HG03342 (cell line): ENCODE results near the gene ZFHX2.

Experiments
- ATAC-seq: cut with Tn5 transposase; IDR thresholded peaks from one replicate; pipeline ENCODE4 v1.9.1; 2021; ENCODE audit warnings: mild to moderate bottlenecking, moderate library complexity; ENCODE audit not compliant: unreplicated experiment

ZFHX2 gene

DNA sequence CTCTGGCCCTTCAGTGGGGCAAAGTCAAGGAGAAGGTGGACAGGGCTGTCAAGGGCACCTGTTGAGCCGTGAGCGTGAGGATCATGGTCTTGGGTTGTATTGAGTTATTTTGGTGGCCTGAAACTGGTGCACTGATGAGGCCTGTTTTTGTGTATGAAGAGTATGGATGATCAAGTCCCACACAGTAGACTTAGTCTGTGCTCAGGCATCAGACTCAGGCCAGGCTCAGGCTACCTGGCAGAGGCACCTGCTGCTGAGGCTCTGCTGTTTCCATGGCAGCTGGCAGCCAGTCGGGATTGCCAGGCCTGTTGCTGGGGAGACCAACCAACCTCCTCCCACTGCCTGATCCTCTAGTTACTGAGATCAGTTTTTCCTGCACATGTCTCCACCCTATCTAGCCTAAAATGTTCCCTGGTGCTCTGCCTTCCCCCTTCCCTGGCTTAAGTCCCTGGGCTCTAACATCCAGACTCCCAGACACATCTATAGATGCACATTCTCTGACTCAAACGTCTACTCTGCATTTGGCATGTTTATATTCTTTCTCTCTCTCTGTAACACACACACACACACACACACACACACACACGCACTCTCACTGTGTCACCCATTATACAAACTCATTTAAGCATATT is 21.9 kb upstream of the ZFHX2 start:
- no peak for ATAC-seq

DNA sequence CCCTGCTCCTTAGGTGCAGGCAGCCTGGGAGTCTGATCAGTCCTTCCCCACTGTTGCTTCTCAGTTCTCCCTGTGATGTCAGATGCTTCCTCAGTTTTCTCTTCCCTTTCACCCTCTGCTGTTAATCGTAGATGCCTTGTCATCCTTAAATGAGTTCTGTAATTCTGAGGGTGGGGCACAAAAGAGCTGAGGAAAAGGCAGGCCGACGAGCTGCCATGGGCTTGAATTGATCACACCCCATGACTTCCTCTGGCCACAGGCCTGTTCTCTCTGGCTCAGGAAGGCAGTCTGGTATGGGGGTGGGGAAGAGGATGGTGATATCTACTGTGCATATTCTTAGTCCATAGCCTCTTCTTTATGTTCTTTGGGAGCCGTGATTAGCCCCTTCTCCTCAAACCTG is 21.3 kb upstream of the ZFHX2 start:
- no peak for ATAC-seq

DNA sequence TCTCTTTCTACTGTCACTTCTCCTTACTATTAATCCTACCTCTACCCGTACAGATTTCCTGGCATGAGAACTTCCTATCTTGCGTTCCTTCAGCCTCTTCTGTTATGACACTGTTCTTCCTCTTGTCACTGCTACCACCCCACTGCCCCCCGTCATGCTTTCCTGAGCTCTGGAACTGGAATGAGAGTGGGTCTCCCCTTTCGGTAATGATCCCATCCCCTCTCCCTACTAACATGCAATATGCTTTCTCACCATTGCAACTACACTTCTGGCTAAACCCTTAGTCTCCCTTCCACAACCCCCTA is 20.9 kb upstream of the ZFHX2 start:
- no peak for ATAC-seq

DNA sequence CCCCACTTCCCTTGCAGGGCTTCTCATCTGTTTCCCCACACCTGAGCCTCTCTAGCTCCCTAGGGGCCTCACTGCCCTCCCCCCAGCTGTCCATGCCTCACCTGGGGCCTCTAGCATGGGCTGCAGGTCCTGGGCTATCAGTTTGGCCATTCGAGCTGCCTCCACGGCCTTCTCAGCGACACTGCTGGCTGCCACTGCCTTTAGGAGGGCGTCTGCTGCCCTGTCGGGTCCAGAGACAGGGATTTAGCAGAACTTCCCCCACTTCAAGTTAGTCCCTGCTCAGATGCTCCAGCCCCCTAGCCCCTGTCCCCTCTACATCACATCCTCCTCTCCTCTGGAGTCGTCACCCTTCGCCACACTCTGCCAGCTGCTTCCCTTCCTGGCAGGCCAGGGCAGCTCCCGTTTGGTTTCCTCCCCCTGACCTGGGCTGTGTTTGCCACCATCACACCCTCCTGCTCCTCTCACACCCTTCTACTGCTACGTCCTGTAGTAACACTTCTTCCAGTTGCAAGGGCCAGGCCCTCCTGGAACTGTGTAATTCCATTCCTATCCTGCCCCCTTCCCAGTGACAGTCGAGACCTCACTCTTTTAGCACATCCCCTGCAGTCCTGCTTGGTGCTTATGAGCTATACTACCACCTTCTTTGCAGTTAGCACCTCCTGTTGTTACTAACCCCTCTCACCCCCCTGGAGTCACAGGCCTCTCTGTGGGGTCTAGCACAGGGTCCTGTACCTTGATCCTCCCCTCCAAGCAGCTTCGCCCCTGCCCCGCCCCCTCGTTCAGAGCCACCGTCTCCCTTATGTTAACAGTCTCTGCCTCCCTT is 20.3 kb upstream of the ZFHX2 start:
- ATAC-seq = no peak

DNA sequence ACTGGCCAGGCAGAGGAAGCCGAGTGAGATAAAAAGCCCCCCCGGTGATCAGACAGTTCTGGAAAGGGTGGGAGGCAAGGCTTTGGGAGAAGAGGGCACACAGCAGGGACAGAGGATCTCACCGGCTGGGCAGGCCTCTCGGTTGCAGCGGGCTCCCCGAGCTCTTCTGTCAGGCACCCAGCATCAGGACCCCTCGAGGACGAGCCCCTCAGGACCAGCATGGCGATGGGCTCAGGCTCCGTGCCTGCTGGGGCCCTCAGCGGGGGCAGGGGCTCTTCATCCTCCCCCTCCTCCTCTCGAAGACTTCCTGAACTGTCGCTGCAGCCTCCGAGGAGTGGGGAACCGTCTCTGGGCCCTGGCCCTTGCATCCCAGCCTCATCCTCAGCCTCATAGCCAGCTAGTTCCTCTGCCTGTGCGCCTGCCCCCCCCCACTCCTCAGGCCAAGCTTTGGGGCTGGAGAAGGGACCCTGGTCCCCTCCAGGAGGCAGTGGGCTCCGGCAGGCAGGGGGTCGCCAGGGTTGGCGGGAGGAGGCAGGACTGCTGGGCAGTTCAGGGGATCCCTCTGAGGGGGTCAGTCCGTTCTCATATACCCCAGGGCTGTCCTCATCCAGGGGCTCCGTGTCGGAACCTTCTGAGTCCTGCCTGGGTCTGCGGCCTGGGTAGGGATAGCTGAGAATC is 19.4 kb upstream of the ZFHX2 start:
- no peak for ATAC-seq

DNA sequence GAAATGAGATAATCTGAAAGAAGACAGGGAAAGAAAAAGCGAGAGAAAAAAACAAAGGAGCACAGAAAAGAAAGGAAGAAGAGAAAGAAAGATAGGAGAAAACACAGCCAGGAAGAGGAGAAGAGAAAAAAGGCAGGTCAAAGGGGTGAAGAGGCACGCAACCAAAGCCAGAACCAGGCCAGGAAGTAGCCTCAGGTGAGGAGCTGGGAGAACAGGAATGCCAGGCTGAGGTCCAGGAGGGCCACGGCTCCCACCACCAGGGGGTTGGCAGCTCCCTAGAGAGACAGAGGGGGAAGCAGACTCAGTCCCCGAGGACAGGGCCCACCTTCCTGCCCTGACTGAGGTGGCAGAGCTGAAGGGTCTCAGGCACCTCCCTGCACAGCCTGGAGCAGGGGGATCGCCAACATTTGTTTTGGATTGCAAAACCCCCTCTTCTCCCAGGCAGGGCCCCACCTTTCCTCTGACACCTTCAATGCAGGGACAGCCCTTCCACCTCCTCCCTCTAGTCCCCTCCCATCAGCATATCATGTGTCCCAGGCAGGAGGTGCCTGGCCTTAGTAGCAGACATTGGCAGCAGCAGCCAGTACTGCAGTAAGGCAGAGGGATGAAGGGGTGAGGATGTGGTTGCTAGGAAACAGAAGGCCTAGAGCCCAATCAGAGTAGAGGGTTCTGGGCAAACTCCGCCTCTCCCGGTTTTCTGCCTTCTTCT is 18.0 kb upstream of the ZFHX2 start:
- ATAC-seq = no peak

DNA sequence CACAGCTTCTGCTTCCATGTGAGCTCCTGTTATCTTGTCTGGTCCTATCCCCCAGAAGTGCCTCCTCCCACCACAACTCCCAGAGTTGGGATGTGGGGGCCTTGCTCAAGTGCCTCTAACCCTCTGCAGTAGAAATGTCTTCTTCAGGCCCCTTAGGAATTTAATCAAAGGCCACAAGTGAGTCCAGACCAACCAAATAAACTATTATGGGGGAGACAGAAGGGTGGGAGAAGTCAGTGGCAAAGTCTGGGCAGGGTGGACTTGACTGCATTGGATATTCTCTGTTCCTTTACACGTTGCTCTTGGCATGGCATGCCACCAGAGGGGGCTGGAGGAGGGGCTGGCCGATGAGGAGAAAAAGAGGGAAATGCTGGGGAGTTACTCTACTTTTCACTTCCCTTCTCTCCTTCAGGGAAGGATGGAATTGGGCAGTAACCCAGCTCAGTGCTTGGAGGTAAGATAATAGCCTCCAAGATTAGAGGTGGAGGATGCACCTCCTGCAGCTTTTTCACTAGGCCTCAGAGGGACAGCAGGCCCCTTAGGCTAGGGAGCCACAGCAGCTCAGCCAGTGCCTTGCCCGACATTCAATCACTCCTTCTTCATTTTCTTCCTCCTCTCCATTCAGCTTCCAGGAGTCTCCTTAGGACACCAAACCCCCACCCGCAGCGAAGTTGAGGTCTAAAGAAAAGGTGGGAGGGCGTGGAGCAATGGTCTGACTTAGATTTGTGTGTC is 17.2 kb upstream of the ZFHX2 start:
- ATAC-seq = no peak

DNA sequence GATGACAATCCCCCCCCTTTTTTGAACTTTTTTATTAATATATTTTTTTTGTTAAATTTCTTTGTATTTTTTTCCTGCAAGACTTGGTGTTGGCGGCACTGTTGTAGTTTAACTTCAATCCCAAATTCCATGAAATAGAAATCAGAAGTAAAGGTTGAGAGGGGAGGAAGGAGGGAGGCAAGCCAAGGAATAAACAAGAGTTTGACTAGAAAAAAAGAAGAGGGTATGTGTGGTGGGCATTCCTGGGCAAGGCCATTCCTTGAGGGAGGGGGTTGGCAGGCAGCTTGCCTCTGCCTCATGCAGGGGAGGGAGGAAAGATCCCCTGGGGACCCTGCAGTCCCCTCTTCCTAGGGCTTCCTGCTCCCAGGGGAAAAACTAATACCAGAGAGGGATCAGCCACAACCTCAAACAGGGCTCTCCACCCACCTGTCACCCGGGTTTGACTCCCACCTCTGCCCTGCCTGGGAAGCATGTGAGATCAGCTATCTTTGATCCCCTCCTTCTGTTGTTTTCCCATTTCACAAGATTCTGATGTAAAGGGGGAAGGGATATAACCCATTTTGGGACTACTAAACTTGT is 16.5 kb upstream of the ZFHX2 start:
- no peak for ATAC-seq

DNA sequence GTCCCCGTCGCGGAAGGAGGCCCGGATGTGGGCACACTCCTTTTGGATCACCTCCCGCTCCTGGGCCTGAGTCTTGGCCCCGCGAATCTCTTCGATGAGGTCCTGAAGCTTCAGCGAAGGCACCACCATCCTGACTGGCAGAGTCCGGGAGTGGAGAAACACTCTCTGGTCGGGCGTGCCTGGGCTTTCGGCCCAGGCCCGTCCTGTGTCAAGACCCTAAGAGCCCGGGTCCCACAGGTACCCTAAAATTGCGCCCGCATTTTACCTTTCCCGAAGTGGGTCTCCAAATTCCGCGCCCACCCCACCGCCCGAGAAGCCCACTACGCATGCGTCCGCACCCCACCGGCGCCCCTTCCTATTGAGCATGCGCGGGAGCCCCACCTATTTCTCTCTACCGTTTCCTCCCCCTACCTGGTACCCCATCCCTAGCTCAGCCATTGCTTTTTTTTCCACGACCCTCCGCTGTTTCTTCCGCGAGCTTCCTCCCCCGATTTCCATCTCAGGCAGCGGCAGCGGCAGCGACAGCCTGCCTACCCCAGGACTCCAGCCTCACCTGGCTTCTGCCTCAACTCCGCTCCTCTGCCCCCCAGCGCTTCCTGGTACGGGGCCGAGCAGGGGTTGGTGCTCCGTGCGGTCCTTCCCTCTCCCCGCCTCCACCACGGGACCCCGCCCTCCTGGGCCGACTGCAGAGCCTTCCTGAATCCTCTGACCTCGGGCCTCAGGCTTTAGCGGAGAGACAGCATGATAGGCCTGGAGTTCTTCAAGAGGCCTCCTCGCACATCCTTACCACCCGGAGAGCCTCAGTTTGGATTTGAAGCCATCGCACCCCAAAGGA is 15.8 kb upstream of the ZFHX2 start, which contains the start of gene AP1G2:
Gene AP1G2 (minus strand): TSS at position 606 of the 835 bp plus-strand sequence. CDS start 477 bp downstream, at position 129.
- peak; percentile 86 for ATAC-seq

DNA sequence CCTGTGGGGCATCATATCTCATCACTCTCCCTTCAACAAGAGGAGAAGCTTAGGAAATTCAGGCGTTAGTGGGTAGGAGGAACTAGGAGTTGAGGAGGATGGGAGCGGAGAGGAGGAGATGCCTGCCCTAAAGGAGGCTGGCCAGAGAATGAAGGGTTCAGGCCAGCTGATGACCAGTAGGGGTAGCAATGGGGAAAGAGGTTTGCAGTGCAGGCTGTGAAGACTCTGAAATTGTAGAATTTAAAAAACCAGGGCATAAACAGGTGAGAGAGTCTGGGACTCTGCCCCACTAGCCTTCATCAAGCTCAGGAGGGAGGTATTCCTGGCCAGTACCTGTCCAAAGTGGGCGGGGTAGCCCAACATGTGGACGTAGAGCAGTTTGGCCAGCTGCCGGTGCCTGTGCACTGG is 15.2 kb upstream of the ZFHX2 start:
- ATAC-seq = no peak

DNA sequence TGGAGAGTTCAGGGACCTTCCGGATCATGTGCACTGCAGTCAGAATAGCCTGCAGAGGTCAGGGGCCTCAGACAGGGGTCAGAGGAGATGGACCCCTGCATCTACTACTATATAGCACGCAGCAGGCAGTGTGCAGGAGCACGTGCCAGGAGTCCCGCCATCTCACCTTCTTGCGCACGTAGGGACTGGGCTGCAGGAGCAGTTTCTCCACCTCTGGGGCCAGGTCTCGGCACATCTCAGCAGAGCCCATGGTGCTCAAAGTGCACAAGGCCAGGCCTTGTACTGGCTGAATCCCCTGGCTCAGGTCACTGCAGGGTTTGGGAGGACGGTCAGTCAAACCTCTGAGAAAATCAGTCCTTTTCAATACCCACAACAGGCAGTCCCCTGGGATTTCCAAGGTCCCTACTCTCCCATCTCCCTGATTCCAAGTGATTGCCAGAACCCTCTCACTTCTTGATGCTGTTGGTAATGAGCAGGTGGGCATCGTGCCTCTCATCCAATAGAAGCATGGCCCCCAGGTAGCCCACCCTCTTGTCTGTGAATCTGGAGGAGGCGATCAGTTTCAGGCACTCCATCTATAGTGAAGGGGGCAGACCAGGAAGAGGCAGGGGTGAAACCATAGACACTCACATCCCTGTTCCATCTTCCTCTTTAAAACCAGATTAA is 14.7 kb upstream of the ZFHX2 start:
- ATAC-seq = no peak

DNA sequence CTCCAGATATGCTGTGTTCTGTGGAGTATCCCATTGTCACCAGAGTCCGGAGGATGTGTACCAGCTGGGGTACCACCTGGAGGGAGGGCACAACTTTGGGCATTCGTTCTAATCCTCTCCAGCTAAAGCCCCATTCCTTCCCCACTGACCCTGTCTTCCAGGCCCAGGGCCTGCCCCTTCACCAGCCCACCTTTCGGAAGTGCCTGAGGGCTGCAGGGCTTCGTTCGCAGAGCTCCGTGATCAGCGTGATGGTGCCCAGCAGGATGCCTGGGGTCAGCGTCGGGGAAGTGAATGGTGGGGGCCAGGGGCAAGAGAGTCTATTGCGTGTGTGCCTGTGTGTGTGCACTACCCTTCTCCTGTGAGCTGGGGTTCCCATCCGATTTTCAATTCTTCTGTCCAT is 14.1 kb upstream of the ZFHX2 start:
- ATAC-seq = no peak

DNA sequence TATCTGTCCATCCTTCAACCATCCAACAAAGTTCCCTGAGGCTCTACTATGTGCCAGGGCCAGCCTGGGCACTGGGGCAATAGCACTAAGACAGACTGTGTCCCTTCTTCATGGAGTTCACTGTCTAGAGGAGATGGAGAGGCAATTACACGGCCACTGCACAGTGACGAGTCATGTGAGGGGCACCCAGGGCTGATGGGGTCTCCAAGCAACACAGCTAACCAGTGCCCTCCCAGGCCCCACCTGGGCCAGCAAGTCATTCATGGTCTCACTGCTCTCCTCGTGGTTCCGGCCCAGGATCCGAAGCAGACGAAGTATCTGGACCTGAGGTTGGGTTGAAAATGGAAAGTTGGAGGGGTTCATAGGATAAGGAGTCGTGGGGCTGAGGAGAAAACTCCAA is 13.3 kb upstream of the ZFHX2 start:
- ATAC-seq = no peak

DNA sequence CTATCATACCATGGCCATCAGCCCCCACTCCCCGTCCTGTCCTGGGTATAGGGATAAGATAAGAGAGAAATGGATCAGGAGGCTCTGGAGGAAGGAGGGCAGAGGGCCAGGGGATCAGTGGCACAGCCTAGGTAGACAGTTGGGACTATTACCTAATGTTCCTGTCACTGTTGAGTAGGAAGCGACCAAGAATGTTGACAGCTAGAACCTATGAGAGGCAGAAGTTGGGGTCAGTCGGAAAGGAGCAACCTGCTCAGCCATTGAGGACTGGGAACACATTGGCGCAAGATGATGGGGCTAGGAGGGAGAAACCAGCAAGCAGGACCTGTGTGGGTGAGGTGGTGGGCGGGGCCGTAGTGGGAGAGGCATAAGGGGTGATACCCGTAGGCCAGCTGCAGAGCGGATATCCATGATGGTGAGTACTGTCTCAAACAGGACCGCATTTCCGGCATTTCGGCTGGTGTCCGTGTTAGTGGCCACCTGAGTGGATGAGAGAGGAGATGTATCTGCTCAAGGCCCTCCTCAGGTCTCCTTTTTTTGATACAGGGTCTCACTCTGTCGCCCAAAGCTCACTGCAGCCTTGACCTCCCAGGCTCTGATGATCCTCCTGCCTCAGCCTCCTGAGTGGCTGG is 12.7 kb upstream of the ZFHX2 start:
- ATAC-seq = no peak

DNA sequence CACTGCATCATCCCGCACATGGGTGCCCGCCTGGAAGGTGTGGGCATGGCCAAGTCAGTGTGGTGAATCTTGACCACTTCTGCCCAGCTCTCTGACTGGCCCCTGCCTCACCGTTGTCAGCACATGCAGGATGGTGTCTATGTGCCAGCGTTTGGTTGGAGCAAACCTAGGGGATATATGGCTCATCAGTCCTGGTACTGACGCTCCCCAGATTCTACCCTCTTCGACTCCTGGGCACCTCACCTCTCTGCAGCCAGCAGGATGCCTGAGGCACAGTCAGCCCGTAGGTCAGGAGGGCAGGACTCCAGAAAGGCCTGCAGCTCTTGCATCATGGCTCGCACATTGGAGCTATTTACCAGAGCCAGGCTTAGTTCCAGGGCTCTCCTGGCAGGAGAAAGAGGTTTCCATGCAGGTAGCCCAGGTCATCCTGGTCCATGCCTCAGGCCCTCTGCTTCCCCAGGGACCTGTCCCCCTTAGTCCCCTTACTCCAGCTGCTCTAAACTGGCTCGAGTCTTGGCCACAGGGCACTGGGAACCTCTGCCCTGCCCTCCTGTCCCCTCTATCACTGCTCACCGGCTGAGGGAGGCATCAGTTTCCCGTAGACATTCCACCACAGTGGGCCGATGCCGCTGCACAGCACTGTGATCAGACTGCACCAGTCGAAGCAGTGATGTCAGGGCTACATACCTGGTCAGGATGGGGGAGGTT is 12.1 kb upstream of the ZFHX2 start:
- ATAC-seq = no peak

DNA sequence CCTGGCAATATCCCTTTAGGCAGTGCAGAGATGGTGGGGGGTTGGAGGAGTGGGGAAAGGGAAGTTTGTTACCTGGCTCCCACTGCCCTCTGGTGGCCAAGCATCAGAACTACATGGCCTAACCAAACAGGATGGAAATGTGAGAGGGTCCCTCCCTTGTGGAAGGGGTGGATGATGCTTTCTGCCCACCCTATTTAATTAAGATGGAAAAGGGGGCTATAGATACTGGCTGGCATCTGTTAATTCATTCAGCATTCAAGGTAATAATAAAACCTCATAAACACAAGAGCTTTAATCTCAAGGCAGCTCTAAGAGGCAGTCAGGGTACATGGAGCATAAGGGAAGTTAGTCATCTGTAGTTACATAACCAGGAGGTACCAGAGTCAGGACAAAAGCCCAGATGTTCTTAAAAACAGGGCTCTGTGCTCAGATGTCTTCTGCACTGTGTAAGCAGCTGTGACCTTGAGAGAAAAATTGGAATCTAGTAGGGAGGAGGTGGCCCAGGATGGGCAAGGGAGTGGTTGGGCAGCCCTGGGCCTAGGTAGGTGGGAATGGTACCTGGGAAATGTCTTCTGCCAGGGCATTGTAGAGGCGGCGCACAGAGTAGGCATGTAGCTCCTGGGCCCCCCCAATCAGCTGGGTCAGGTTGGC is 11.4 kb upstream of the ZFHX2 start:
- no peak for ATAC-seq
